Progenitor cell of endocrine pancreas (in vitro differentiated cells): Measurements from ENCODE around the gene SIK1. TPM values are rescaled to one million over a fixed set of nuclear protein-coding genes. Genes with fewer than 3 reads are reported as not detected.
"Not testable (repeated sequence)": the region's sequence is repeated elsewhere in the genome, so short reads cannot be mapped to it uniquely, and the experiment has no call there.

Source experiments
- DNase-seq: peaks from one replicate; pipeline ENCODE4 v3.0.0; 2021; ENCODE audit warnings: low spot score; ENCODE audit not compliant: unreplicated experiment
- H3K27ac Mint-ChIP-seq: 2 replicates; pipeline ENCODE4 v1.8.0; 2021; ENCODE audit warnings: mild to moderate bottlenecking, moderate library complexity, mixed read lengths
- H3K27me3 Mint-ChIP-seq: 2 replicates; pipeline ENCODE4 v1.8.0; 2021; ENCODE audit warnings: mixed read lengths
- H3K36me3 Mint-ChIP-seq: 2 replicates; pipeline ENCODE4 v1.8.0; 2022; ENCODE audit warnings: mixed read lengths; ENCODE audit not compliant: insufficient read depth
- H3K4me1 Mint-ChIP-seq: 2 replicates; pipeline ENCODE4 v1.8.0; 2021; ENCODE audit warnings: low read depth, mixed read lengths
- H3K4me3 Mint-ChIP-seq: 2 replicates; pipeline ENCODE4 v1.8.0; 2021; ENCODE audit warnings: low read depth, mild to moderate bottlenecking, moderate library complexity, mixed read lengths
- H3K9me3 Mint-ChIP-seq: 2 replicates; pipeline ENCODE4 v1.8.0; 2021; ENCODE audit warnings: low read depth, mixed read lengths
- total RNA-seq: library from RNA; stranded (reverse); gene quantifications from 2 replicates; pipeline ENCODE4 v1.2.1, GENCODE V29; 2021

SIK1 gene
- total RNA-seq, 1 donor from 2014 or later = 8.8 TPM

GRCh38 chr21:43428964-43429363 is 2.0 kb upstream of the SIK1 start:
- H3K4me1 Mint-ChIP-seq, H3K36me3 Mint-ChIP-seq, H3K27ac Mint-ChIP-seq, DNase-seq, H3K4me3 Mint-ChIP-seq, H3K9me3 Mint-ChIP-seq, H3K27me3 Mint-ChIP-seq: not testable (repeated sequence)

GRCh38 chr21:43427242-43427559 is 270 bp upstream of the SIK1 start:
- DNase-seq, H3K27me3 Mint-ChIP-seq, H3K4me3 Mint-ChIP-seq, H3K27ac Mint-ChIP-seq, H3K4me1 Mint-ChIP-seq, H3K9me3 Mint-ChIP-seq, H3K36me3 Mint-ChIP-seq: not testable (repeated sequence)

- H3K36me3 Mint-ChIP-seq, H3K9me3 Mint-ChIP-seq, H3K27me3 Mint-ChIP-seq, H3K4me3 Mint-ChIP-seq, H3K27ac Mint-ChIP-seq, DNase-seq, H3K4me1 Mint-ChIP-seq: not testable (repeated sequence)
Observed at GRCh38 chr21:43426004-43426403, 927 bp downstream of the SIK1 start.

- H3K36me3 Mint-ChIP-seq, H3K27me3 Mint-ChIP-seq, H3K27ac Mint-ChIP-seq, H3K4me3 Mint-ChIP-seq, H3K9me3 Mint-ChIP-seq, DNase-seq, H3K4me1 Mint-ChIP-seq: not testable (repeated sequence)
Observed at GRCh38 chr21:43419475-43419874, 7.5 kb downstream of the SIK1 start.

GRCh38 chr21:43414576-43414975 is 12.4 kb downstream of the SIK1 start:
- not testable (repeated sequence) for DNase-seq, H3K4me3 Mint-ChIP-seq, H3K36me3 Mint-ChIP-seq, H3K4me1 Mint-ChIP-seq, H3K27ac Mint-ChIP-seq, H3K9me3 Mint-ChIP-seq, H3K27me3 Mint-ChIP-seq

GRCh38 chr21:43412020-43412788 is 14.7 kb downstream of the SIK1 start:
- not testable (repeated sequence) for H3K27ac Mint-ChIP-seq, H3K27me3 Mint-ChIP-seq, H3K4me3 Mint-ChIP-seq, H3K4me1 Mint-ChIP-seq, H3K36me3 Mint-ChIP-seq, H3K9me3 Mint-ChIP-seq, DNase-seq

GRCh38 chr21:43410456-43411068 is 16.4 kb downstream of the SIK1 start:
- H3K4me1 Mint-ChIP-seq, H3K36me3 Mint-ChIP-seq, H3K27ac Mint-ChIP-seq, H3K9me3 Mint-ChIP-seq, H3K27me3 Mint-ChIP-seq, DNase-seq, H3K4me3 Mint-ChIP-seq: not testable (repeated sequence)

- not testable (repeated sequence) for H3K36me3 Mint-ChIP-seq, H3K27ac Mint-ChIP-seq, H3K27me3 Mint-ChIP-seq, DNase-seq, H3K4me3 Mint-ChIP-seq, H3K9me3 Mint-ChIP-seq, H3K4me1 Mint-ChIP-seq
Observed at GRCh38 chr21:43407139-43407538, 19.8 kb downstream of the SIK1 start.

- not testable (repeated sequence) for H3K4me1 Mint-ChIP-seq, H3K4me3 Mint-ChIP-seq, DNase-seq, H3K27ac Mint-ChIP-seq, H3K9me3 Mint-ChIP-seq, H3K36me3 Mint-ChIP-seq, H3K27me3 Mint-ChIP-seq
Observed at GRCh38 chr21:43404450-43404849, 22.5 kb downstream of the SIK1 start.

GRCh38 chr21:43403651-43404430 is 23.1 kb downstream of the SIK1 start:
- H3K36me3 Mint-ChIP-seq, H3K4me1 Mint-ChIP-seq: not testable (repeated sequence)

GRCh38 chr21:43401125-43401524 is 25.8 kb downstream of the SIK1 start:
- not testable (repeated sequence) for H3K36me3 Mint-ChIP-seq, H3K4me1 Mint-ChIP-seq, H3K9me3 Mint-ChIP-seq, DNase-seq, H3K27me3 Mint-ChIP-seq, H3K4me3 Mint-ChIP-seq, H3K27ac Mint-ChIP-seq

More at GRCh38 chr21:43403651-43404430, 23.1 kb downstream of the SIK1 start:
- H3K27ac Mint-ChIP-seq, H3K4me3 Mint-ChIP-seq, H3K27me3 Mint-ChIP-seq, DNase-seq, H3K9me3 Mint-ChIP-seq: not testable (repeated sequence)

GRCh38 chr21:43399595-43400015 is 27.3 kb downstream of the SIK1 start:
- H3K36me3 Mint-ChIP-seq, H3K4me1 Mint-ChIP-seq, H3K27me3 Mint-ChIP-seq, H3K4me3 Mint-ChIP-seq, H3K9me3 Mint-ChIP-seq, DNase-seq, H3K27ac Mint-ChIP-seq: not testable (repeated sequence)

GRCh38 chr21:43399136-43399535 is 27.8 kb downstream of the SIK1 start:
- H3K27ac Mint-ChIP-seq, H3K36me3 Mint-ChIP-seq, DNase-seq, H3K4me3 Mint-ChIP-seq, H3K27me3 Mint-ChIP-seq, H3K9me3 Mint-ChIP-seq, H3K4me1 Mint-ChIP-seq: not testable (repeated sequence)
